ENCODE measurements around the gene LMO7. TPM values are rescaled to one million over a fixed set of nuclear protein-coding genes. Genes with fewer than 3 reads are reported as not detected.
"Not testable (repeated sequence)": the region's sequence is repeated elsewhere in the genome, so short reads cannot be mapped to it uniquely, and the experiment has no call there.

Gene LMO7
- polyA plus RNA-seq, 4 donors = 57.8 to 109 (median 88.7) TPM

DNA sequence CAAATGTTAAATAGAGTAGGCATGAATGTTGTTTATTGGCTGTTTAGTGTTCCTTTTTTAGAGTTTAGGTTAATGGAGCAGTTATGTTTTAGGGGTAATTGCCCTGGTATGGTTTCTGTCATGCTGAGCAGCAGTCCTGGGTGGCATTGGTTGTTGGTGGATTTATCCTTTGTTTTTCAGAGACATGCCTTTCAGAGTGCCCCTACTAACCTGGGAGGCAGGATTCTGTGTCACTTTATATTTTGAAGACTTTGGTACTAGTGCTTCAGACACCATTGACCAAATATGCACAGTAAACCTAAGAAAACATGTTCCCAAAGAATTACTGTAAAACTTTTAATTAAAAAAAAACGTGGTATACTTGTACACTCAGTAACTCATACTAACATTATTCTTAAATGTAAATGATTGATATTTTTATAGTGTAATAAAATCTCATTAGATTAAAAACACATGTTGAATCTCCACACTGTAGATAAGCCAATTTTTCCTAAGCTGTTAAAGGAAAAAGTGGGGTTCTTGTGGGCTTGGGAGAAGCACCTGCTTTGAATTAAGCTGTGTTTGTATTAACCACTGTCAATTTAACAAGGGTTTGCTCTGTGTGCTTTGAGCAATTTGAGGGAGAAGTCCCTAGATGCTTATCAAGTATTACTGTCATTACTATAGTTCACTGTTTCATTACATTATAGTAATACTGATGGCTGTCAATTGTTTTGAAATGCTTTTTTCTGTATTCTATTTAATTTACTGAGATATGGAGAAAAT, 133.2 kb downstream of the LMO7 start:
- no peak for DNase-seq (ENCODE audit: low read depth in 4 of 4, low spot score in 2 of 4)

DNA sequence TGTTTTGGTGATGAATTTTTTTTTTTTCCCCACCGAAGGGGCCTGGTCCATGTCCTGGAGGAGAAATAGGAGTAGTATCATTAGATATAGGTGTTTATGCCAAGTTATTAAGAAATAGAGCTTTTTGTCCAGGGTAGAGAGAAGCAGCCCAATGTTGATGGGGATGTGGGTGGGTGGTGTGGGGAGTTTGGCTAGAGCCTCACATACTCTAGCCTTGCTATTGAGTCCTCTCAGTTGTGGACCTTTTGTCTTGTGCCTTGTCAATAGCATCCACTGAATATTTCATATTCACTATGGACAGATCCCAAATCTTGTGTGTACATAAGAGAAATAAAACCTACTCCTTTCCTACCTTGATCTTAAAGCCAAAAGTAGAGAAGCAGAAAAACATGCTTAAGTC, 134.0 kb downstream of the LMO7 start:
- DNase-seq (ENCODE audit: low read depth in 4 of 4, low spot score in 2 of 4) = no peak

DNA sequence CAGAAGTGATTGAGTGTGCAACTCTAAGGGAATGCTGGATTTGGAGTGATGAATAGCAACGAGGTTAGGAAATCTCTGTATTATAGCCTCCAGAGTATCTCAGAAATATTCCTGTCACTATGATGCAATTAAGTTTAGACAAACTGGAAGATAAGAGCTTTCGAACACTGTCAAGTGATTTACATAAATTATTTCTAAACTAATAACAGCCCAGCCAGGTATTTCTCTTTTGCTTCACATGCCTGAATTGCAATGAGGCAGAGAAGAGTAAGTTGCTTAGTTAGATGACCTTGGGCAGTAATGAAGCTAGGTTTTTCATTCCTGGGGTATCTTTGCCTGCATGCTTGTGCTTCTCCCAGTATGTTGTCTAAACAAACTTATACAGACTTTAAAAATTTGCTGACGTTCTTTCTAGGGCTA, 134.5 kb downstream of the LMO7 start:
- no peak for DNase-seq (ENCODE audit: low read depth in 4 of 4, low spot score in 2 of 4)

DNA sequence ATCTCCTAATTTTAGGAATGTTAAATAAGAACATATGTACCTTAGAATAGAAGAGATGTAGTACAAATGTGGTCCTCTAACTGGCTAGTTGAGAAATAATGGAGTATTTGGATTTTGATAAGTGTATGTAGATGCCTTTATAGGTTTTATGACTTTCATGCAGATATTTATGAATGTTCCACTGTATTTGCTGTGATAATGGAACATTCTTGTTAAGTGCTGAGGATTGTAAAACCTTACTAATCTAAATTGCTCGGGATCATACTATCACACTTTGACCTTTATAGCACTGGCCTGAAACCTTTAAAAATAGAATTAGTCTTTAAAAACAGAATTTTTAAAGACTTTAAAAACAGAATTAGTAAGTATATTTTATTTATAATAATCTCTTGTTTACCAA, 135.1 kb downstream of the LMO7 start:
- no peak for DNase-seq (ENCODE audit: low read depth in 4 of 4, low spot score in 2 of 4)

DNA sequence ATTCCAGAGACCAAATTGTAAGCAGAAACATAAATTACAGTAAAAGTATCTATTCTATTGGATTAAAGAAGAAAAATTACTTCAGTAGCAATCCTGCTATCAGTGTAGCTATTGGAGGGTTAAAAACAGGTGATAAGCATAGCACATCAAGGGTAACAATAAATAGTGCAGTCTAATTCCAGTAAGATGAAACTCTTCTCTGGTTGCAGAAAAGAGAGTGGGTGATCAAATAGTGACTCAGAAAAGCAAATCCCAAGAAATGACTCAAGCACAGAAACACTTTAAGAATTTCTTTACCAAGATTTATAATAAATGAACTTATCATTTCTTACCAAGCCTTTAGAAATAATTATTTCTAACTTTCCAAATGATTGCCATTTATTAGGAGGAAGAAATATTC, 135.7 kb downstream of the LMO7 start:
- DNase-seq (ENCODE audit: low read depth in 4 of 4, low spot score in 2 of 4) = no peak

DNA sequence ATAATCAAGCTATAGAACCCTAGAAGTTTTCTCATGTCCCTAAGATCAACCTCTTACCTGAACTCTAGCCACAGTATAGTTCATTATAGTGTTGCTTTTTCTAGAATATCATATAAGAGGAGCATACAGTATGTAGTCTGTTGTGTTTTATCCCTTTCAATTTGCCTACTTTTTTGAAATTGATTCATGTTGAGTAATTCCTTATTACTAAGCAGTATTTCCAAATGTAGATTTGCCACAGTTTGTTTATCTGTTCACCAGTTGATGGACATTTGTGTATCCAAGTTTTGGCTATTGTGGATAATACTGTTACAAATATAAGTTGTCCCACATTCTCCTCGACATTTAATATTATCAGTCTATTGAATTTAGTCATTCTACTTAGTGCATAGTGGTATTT, 138.0 kb downstream of the LMO7 start:
- no peak for DNase-seq (ENCODE audit: low read depth in 4 of 4, low spot score in 2 of 4)

DNA sequence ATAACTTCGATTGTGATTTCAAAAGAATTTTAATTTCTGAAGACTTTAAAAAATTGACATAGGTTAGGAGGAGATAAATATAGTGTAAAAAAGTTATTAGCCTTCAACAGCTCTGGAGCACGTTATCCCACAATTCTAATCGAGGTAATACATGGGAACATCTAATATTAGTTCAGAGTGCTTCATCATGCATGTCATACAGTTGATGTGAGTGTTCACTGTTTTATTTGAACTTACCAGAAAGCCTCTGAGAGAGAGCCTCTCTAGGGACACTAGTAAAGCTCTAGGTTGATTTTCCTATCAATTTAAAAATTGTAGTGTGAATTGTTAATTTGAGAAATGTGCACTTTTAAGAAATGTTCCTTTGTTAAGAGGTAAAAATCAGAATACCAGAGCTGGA, 140.4 kb downstream of the LMO7 start:
- DNase-seq (ENCODE audit: low read depth in 4 of 4, low spot score in 2 of 4) = no peak

DNA sequence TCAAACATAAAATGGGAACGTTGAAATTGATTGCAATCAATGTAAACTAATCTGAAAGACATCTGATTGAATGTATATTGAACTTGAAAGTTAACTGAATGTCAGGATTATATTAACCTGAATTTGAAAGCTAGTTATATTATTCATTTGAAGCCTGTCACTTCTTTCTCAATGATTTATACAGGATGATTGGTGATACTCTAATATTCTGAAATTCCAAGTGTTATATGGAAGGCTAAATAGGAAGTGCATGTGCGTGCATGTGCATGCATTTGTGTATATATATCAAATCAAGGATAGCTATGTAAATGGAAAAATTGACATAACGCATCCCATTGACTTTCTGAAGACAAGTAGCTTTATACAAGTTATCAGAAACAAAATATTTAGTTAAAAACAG, 143.3 kb downstream of the LMO7 start:
- no peak for DNase-seq (ENCODE audit: low read depth in 4 of 4, low spot score in 2 of 4)

DNA sequence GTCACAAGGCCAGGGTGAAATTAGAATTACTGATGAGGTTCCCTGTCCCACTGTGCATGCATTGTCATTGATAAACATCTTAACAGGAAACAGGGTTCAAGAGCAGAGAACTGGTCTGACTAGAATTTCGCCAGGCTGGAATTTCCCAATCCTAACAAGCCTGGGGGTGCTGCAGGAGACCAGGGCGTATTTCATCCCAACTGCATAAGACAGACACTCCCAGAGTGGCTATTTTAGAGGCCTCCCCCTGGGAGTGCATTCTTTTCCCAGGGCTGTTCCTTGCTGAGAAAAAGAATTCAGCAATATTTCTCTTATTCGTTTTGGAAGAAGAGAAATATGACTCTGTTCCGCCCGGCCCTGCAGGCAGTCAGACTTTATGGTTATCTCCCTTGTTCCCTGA, 144.0 kb downstream of the LMO7 start:
- not testable (repeated sequence) for DNase-seq (ENCODE audit: low read depth in 4 of 4, low spot score in 2 of 4)

DNA sequence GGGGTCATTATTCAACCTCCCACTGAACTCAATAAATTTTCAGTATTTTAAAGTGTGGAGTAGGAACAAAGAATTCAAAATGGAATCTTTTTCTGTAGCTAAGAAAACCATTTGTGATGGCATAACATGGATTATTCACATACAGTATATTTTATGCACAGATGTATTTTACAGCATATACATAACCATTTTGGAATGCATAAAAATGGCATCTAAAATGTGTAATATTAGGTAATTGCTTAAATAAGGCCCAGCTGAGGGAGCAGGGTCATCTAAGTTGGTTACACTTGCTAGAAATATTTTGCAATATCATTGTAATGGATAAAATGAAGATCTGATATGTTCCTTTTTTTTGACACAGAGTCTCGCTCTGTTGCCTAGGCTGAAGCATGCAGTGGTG, 146.9 kb downstream of the LMO7 start:
- no peak for DNase-seq (ENCODE audit: low read depth in 4 of 4, low spot score in 2 of 4)

DNA sequence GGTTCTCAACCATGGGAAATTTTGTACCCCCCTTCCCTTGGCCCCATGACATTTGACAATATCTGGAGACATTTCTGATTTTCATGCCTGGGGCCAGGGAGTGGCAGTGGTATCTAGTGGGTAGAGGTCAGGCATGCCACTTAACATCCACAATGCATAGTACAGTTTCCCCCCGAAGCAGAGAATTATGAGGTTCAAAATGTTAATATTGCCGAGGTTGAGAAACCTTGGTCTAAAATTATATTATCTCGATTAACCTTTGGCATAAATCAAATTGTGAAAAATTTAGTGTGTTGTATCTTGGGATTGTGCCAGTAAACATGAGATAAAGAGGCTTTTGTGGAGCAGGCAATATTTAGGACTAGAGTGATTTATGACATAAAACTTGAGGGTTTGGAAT, 147.9 kb downstream of the LMO7 start:
- DNase-seq (ENCODE audit: low read depth in 4 of 4, low spot score in 2 of 4) = no peak

DNA sequence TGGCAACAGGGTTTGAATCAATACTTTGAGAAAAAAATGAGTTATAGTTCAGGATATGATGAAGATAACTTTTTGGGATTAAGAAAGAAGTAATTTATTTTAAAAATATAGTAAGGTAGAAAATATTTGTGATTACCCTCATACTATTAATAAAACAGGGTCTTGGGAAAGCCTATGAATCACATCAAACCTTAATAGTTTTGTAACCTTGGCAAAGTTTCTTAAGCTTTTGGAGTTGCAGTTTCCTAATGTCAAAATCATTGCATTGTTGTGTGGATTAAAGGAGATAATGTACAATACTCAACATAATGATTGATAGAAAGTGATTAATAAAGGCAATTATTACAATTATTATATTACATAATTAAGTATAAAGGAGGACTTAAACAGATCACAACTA, 149.0 kb downstream of the LMO7 start:
- no peak for DNase-seq (ENCODE audit: low read depth in 4 of 4, low spot score in 2 of 4)

DNA sequence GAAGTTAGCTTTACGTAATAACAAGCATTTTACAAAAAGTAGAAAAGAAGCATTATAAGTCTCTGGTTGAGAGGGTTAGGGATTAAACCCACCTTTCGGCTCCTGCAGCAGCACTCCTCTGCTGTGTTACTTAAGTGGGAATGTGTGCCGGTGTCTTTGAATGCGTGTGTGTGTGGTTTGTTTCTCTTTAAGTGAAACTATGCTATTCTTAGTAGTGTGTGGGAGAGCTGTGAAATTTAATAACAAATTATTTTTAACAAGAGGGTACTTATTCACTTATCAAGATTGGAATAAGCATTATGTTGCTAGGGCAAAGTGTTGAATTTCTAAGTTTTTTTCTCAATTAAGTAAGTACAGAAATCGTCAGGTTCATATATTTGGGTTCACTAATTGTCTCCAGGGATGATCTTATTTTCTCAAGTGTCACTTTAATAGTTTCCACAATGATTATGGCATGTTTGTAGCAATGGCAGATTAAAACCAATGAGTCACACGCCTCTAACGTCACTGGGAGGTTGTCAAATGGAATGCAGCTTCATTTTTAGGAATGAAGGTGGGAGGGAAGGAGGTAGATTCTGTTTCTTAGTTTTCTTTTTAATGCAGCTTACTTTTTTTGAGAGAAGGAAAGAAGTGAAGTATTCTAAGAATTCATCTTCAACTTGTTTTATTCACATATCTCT, 151.3 kb downstream of the LMO7 start:
- no peak for DNase-seq (ENCODE audit: low read depth in 4 of 4, low spot score in 2 of 4)

DNA sequence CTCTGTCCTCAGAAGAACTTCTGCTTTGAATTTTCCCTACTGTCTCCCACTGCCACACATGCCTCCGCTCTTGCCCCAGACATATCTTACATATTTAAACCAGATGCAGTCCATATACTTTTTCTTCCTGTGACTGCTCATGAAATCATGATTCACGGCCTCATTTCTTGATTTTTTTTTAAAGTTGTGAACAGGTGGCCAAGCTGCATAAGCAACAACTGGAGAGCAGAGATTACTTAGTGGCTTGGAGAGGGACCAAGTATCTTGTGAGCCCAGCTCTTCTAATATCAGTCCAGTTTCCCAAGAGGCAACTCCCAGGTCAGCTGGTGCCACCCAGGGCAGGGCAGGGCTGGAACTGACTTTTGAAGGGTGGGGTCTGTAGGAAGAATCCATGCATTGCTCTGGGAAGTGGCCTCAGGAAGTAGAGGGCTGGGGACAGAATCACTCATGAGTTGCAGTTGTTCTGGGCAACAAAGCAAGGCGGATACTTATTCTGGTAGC, 152.4 kb downstream of the LMO7 start:
- DNase-seq (ENCODE audit: low read depth in 4 of 4, low spot score in 2 of 4) = no peak

DNA sequence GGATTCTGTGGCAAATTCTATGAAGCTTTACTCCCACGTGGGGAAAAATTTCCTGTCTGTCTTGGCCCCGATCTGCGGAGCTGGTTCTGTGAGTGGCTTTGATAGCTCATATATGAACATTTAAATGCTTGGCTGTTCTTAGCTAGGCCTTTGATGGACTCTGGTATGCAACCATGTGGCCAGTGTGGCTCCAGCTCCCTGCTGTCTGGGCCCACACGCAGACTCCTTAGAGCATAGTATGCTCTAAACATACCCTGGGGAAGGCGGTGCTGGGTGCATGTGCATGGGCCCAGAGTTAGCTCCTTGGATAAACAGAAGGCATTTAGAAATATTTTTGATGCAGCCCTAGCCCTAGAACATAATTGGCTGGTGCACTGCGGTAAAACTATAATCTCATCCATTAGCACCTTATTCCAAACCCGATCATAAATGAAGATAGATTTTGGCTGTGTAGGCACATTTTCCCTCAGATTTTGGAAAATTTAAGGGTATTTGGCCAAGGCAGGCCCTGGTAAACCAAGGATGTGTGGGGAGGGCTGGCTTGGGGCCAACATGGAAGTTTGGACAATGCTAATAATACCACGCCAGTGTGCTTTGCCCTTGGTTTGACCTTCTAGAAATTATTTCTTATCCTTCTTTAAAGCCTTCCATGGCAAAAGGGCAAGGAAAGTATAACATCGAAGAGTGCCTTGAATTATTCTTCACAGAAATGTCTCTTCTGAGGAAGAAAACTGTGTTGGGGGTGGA, 153.5 kb downstream of the LMO7 start:
- no peak for DNase-seq (ENCODE audit: low read depth in 4 of 4, low spot score in 2 of 4)

DNA sequence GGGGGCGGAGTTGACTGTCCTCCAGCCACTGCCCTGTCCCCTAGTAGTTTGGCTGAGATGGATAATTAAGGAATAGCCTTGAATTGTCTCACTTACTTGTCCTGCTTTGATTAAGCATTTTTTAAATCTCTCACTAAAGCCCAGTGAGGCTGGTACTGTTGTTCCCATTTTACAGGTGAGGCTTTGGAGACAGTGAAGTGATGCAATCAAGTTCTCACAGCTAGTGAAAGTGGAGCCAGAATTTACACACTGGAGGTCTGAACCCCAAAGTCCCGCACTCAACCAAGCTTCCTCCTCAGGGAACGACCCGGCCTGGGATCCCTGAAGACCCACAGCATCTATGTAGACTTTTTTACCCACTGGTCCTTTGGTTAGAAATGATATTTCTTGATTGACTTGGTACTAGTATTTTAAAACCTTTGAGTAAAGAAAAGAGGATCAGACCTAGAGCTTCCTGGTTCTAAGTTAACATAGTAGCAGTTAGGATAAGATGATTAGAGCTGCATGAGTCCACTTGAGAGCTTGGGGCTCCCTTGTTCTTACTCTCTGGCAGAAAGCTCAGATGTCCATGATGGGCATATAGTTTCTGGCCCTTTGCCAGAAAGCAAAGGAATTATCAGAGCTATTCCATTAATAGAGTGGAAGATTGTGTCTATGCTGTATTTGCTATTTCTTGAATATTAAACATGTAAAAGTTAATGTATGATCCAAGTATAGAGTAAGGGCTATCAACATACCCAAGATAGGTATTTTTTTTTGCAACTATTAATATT, 154.3 kb downstream of the LMO7 start:
- DNase-seq (ENCODE audit: low read depth in 4 of 4, low spot score in 2 of 4) = no peak

DNA sequence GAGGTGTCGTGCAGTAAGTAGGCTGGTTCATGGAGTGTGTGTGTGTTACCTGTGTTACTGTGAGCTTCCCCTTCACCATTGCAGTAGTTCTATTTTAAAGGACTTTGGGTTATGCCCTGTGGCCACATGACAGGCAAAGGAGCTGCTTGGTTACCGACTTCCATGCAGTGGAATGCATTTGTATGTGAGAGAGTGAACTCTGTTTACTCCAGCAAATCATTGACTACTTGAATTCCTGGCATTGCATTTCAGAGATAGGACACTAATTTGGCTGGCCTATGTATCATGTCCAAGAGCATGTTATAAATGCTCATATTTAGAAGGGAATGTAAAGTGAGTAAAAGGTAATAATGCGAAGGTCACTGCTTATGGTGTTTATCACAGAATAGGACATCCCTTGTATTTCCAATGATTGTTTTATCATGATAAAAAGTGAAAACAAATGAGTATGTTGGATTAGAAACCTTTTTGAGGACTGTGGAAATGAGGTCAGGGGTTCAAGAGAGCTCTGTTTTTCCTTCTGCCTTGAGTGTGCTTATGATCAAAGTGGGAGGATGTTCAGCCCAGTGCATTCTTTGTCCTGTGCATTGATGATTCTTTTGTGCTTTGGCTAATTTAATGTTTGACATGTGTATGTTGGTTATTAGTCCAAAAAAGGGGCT, 156.5 kb downstream of the LMO7 start:
- no peak for DNase-seq (ENCODE audit: low read depth in 4 of 4, low spot score in 2 of 4)

DNA sequence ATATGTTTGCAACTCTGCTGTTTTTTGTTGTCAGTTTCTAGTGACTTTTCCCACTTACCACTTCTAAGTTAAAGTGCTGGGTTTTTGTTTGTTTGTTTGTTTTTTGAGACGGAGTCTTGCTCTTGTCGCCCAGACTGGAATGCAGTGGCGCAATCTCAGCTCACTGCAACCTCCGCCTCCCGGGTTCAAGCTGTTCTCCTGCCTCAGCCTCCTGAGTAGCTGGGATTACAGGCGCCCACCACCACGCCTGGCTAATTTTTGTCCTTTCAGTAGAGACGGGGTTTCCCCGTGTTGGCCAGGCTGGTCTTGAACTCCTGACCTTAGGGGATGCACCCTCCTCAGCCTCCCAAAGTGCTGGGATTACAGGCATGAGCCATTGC, 157.0 kb downstream of the LMO7 start:
- DNase-seq (ENCODE audit: low read depth in 4 of 4, low spot score in 2 of 4) = not testable (repeated sequence)

DNA sequence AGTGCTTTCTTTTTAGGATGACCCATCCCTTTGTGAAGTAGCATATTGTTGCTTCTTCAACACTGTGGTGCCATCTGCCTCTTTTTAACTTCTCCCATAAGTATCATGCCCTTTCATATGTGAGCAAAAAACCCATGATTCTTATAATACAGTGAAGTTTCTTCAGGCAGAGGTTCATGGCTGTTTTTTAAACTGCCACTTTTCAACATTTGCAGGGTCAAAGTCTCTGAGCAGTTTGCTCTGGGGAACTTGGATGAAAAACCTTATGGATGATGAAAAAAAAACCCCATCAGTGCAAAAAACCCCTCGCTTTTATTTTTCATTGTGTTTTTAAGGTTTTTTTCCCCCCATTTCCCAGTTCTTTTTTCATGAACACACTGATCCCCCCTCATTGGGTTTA, 158.5 kb downstream of the LMO7 start:
- no peak for DNase-seq (ENCODE audit: low read depth in 4 of 4, low spot score in 2 of 4)

DNA sequence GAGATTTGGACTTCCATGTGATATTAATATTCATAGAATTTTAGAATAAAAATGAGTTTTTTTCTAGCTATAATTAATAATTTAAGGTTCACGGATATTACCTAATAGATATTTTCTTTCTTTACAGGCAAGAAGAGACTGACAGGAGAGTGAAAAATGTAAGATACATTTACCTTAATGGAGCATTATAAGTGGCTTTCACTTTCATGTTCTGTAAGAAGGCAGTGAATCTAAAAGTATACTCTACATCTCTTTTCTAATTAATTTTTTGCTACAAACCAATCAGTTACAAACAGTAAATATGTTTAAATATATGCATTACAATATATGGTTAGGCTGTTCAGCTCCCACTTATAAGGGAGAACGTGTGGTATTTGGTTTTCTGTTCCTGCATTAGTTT, 159.1 kb downstream of the LMO7 start:
- no peak for DNase-seq (ENCODE audit: low read depth in 4 of 4, low spot score in 2 of 4)
